Muscle of arm (tissue), 14 donors: Measurements from ENCODE around the gene TMEM132A. TPM values are rescaled to one million over a fixed set of nuclear protein-coding genes. Genes with fewer than 3 reads are reported as not detected.
A peak's percentile ranks its signal among the peaks of the same experiment; 100 is the strongest.

Experiments
- DNase-seq: peaks from one replicate; pipeline ENCODE4 v3.0.0-alpha.2; 2013
- long read RNA-seq, 11 donors: transcript quantifications; one replicate each; lab custom pipeline, GENCODE V29; 2026
- polyA plus RNA-seq, 12 donors: library from polyadenylated mRNA; unstranded; fragments of 120-200 nt; gene quantifications; one replicate each; pipeline ENCODE4 v1.2.1, GENCODE V29; 2013; ENCODE audit not compliant: insufficient read length in 12 of 12

TMEM132A gene
- polyA plus RNA-seq = 10 to 100 TPM in 11 of 12 donors, not detected in 1; 21.7 to 52.2 (median 35.2) TPM
- long read RNA-seq, donor 1, partial matches to known transcripts = 0 of 1 reads
- long read RNA-seq, donor 1, other reads (novel, unspliced or antisense) = 0 of 1 reads
- long read RNA-seq, donor 2, partial matches to known transcripts = 19 of 21 reads
- long read RNA-seq, donor 2, other reads (novel, unspliced or antisense) = 0 of 21 reads
- long read RNA-seq, donor 3, partial matches to known transcripts = 0 of 3 reads
- long read RNA-seq, donor 3, other reads (novel, unspliced or antisense) = 0 of 3 reads
- long read RNA-seq, donor 4 = 0 reads
- long read RNA-seq, donor 5 = 0 reads
- long read RNA-seq, donor 6, partial matches to known transcripts = 0 of 2 reads
- long read RNA-seq, donor 6, other reads (novel, unspliced or antisense) = 0 of 2 reads
- long read RNA-seq, donor 7, partial matches to known transcripts = 0 of 3 reads
- long read RNA-seq, donor 7, other reads (novel, unspliced or antisense) = 0 of 3 reads
- long read RNA-seq, donor 8, transcript TMEM132A-202 (11 exons, 3,346 nt) = major isoform, 5 of 8 reads
- long read RNA-seq, donor 8, partial matches to known transcripts = 0 of 8 reads
- long read RNA-seq, donor 8, other reads (novel, unspliced or antisense) = 0 of 8 reads
- long read RNA-seq, donor 9, partial matches to known transcripts = 0 of 5 reads
- long read RNA-seq, donor 9, other reads (novel, unspliced or antisense) = 0 of 5 reads
- long read RNA-seq, donor 10, partial matches to known transcripts = 0 of 5 reads
- long read RNA-seq, donor 10, other reads (novel, unspliced or antisense) = 0 of 5 reads
- long read RNA-seq, donor 11, partial matches to known transcripts = 20 of 23 reads
- long read RNA-seq, donor 11, other reads (novel, unspliced or antisense) = 0 of 23 reads

- DNase-seq = peak; percentile 76
These were observed at the start of gene TMEM132A for GRCh38 chr11:60924110-60924905. TMEM132A (plus strand) TSS chr11:60924460; CDS start chr11:60924634, 174 bp downstream.

GRCh38 chr11:60875366-60876167 is 48.7 kb upstream of the TMEM132A start:
- DNase-seq = no peak

- DNase-seq = no peak
These were observed 48.1 kb upstream of the TMEM132A start for GRCh38 chr11:60876168-60876485.

GRCh38 chr11:60878245-60879101 is 45.8 kb upstream of the TMEM132A start:
- DNase-seq = peak; percentile 65

- no peak for DNase-seq
These were observed 45.2 kb upstream of the TMEM132A start for GRCh38 chr11:60879104-60879503.

GRCh38 chr11:60879971-60880588 is 44.2 kb upstream of the TMEM132A start:
- no peak for DNase-seq

GRCh38 chr11:60880643-60881282 is 43.5 kb upstream of the TMEM132A start:
- DNase-seq = no peak

GRCh38 chr11:60887556-60887955 is 36.7 kb upstream of the TMEM132A start:
- no peak for DNase-seq

GRCh38 chr11:60889869-60890311 is 34.4 kb upstream of the TMEM132A start:
- DNase-seq = no peak

GRCh38 chr11:60890696-60891095 is 33.6 kb upstream of the TMEM132A start:
- no peak for DNase-seq

GRCh38 chr11:60891103-60891741 is 33.0 kb upstream of the TMEM132A start:
- DNase-seq = no peak

- no peak for DNase-seq
These were observed 28.6 kb upstream of the TMEM132A start for GRCh38 chr11:60895687-60896086.

- DNase-seq = no peak
These were observed 26.8 kb upstream of the TMEM132A start for GRCh38 chr11:60897496-60897895.

- DNase-seq = peak; percentile 68
These were observed 25.0 kb upstream of the TMEM132A start for GRCh38 chr11:60899046-60899936.

GRCh38 chr11:60899977-60900376 is 24.3 kb upstream of the TMEM132A start:
- no peak for DNase-seq

GRCh38 chr11:60900673-60901404 is 23.4 kb upstream of the TMEM132A start:
- DNase-seq = no peak

- no peak for DNase-seq
These were observed 21.6 kb upstream of the TMEM132A start for GRCh38 chr11:60902625-60903024.
